Gastrocnemius medialis (tissue), 4 donors: Measurements from ENCODE around the gene ZDHHC1. TPM values are rescaled to one million over a fixed set of nuclear protein-coding genes. Genes with fewer than 3 reads are reported as not detected.

Source experiments
- ATAC-seq, 2 donors: fragments of 150-250 bp; one replicate each; pipeline ENCODE4 v1.9.1; 2016
- DNase-seq, 2 donors: peaks; one replicate each; pipeline ENCODE4 v3.0.0-alpha.2; 2019
- H3K27ac ChIP-seq, 4 donors: fragments of 200-600 bp; sonication (generic); 1 replicate in 1 of 4; 2 replicates in 3 of 4; pipeline ENCODE4 v1.5.1; 2016 to 2018; ENCODE audit warnings: mild to moderate bottlenecking in 2 of 4, moderate library complexity in 1 of 4
- H3K27me3 ChIP-seq, 3 donors: fragments of 200-600 bp; sonication (generic) in 2 of 3; 1 replicate in 1 of 3; 2 replicates in 2 of 3; pipeline versions ENCODE4 v1.5.1 to v1.6.0; 2016 to 2019; ENCODE audit warnings: mild to moderate bottlenecking in 1 of 3, moderate library complexity in 1 of 3
- H3K36me3 ChIP-seq, 2 donors: fragments of 200-600 bp; sonication (generic) in 1 of 2; one replicate each; pipeline ENCODE4 v1.5.1; 2017 to 2018
- H3K4me1 ChIP-seq, 2 donors: fragments of 200-600 bp; sonication (generic) in 1 of 2; one replicate each; pipeline ENCODE4 v1.5.1; 2016 to 2017; ENCODE audit warnings: mild to moderate bottlenecking in 2 of 2
- H3K4me3 ChIP-seq, 4 donors: fragments of 200-600 bp; sonication (generic) in 3 of 4; 1 replicate in 1 of 4; 2 replicates in 3 of 4; pipeline ENCODE4 v1.5.1; 2016 to 2019; ENCODE audit warnings: mild to moderate bottlenecking in 2 of 4
- H3K9me3 ChIP-seq, 3 donors: fragments of 200-600 bp; sonication (generic) in 2 of 3; 1 replicate in 1 of 3; 2 replicates in 2 of 3; pipeline ENCODE4 v1.5.1; 2016 to 2019
- POLR2A ChIP-seq, 2 donors: fragments of 450-650 bp; IDR thresholded peaks; one replicate each; pipeline ENCODE4 v1.6.1; 2017; ENCODE audit warnings: antibody characterized with exemption in 2 of 2, mild to moderate bottlenecking in 2 of 2, moderate library complexity in 2 of 2
- in situ Hi-C, 4 donors: fragments of 200-750 bp; cut with MboI; loops; one replicate each; pipeline versions ENCODE4 v1.15.0 to v1.8.0; 2017; ENCODE audit warnings: low sequenced_read_pairs in 4 of 4
- intact Hi-C: fragments of 100-400 bp; cut with DNase I; formaldehyde crosslinking; loops from one replicate; pipeline ENCODE4 v1.15.1; 2023; ENCODE audit warnings: low total_unique reads
- total RNA-seq, 4 donors: library from RNA; depleted of rRNA; stranded (reverse); fragments of >200 nt; gene quantifications; one replicate each; pipeline versions ENCODE4 v1.1.0 to v1.2.3, GENCODE V29; 2016
- TF ChIP-seq, protein P1 (sequence below), 5 experiments: fragments of 450-650 bp in 3 of 5; fragments of 200-600 bp in 2 of 5; sonication (generic) in 2 of 5; IDR thresholded peaks in 4 of 5; conservative IDR thresholded peaks in 1 of 5; 1 replicate in 4 of 5; 2 replicates in 1 of 5; pipeline ENCODE4 v1.5.1; 2016 to 2019; ENCODE audit warnings: antibody characterized with exemption in 5 of 5, mild to moderate bottlenecking in 3 of 5, moderate library complexity in 3 of 5

ZDHHC1 gene
- total RNA-seq, 4 donors from 2014 or later = 4.4 to 11.0 (median 8.9) TPM

DNA sequence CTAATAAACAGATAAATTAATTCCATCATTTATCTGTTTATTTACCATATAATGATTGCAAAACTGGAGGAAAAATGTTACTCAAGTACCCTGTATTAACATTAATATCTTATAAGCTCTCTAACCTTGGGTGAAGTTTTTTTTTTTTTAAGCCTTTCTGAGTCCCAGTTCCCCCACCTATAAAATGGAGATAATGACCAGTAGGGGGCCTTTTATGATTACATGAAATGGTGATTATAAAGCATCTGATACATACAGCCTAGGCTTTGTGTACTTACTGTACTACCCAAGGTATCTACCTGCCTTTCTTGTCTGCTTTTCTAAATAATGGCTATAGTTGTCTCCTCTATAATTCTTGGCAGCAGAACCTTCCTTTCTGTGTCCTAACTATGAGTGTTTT, 67.1 kb downstream of the ZDHHC1 start:
- no peaks in the 10 kb centered on the region for H3K4me1 ChIP-seq
- no peaks in the 10 kb centered on the region for H3K27me3 ChIP-seq
- TF ChIP-seq POLR2A (IDR thresholded peaks at IDR 0.05) = no peak
- TF ChIP-seq, protein P1, sequence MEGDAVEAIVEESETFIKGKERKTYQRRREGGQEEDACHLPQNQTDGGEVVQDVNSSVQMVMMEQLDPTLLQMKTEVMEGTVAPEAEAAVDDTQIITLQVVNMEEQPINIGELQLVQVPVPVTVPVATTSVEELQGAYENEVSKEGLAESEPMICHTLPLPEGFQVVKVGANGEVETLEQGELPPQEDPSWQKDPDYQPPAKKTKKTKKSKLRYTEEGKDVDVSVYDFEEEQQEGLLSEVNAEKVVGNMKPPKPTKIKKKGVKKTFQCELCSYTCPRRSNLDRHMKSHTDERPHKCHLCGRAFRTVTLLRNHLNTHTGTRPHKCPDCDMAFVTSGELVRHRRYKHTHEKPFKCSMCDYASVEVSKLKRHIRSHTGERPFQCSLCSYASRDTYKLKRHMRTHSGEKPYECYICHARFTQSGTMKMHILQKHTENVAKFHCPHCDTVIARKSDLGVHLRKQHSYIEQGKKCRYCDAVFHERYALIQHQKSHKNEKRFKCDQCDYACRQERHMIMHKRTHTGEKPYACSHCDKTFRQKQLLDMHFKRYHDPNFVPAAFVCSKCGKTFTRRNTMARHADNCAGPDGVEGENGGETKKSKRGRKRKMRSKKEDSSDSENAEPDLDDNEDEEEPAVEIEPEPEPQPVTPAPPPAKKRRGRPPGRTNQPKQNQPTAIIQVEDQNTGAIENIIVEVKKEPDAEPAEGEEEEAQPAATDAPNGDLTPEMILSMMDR (IDR thresholded peaks at IDR 0.05 in 4 of 5, conservative IDR thresholded peaks at IDR 0.05 in 1 of 5) = peak in 4 of 5 experiments; percentile 38 to 53 (median 46)
- H3K4me3 ChIP-seq = no peak overlapping the region
- no peaks in the 10 kb centered on the region for H3K36me3 ChIP-seq
- in situ Hi-C loops (no loop called here), intact Hi-C loops (loop anchor here (2.0 kb wide), 1 partner anchor 68 kb away; the partner anchor contains the start of gene ZDHHC1)
- no peak for DNase-seq
- H3K27ac ChIP-seq = no peak overlapping the region
- no peaks in the 10 kb centered on the region for H3K9me3 ChIP-seq
- ATAC-seq = peak; percentile 62 to 72

DNA sequence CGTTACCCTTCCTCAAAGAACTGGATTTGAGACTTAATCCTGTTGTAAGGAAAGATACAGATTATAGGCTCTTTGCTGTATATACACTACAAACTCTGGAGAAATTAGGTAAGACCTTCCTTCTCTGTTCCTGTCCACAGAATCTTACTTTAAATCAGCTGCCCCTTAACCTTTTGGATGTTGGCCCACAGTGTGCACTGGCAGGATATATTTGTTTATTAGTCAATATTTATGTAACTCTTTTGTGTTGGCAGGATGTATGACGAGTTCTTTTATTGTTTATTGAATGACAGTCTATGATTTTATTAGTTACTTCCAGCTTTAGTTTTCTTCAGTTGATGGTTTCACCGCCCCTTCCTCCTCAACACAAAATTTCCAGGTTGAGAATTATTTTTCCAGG, 69.9 kb downstream of the ZDHHC1 start:
- TF ChIP-seq, protein P1 (IDR thresholded peaks at IDR 0.05 in 4 of 5, conservative IDR thresholded peaks at IDR 0.05 in 1 of 5) = no peak
- no peak for TF ChIP-seq POLR2A (IDR thresholded peaks at IDR 0.05)
- Histone ChIP-seq H3K27me3 (no peaks in the 10 kb centered on the region), H3K4me1 (no peaks in the 10 kb centered on the region), H3K4me3 (no peak overlapping the region), H3K9me3 (no peaks in the 10 kb centered on the region), H3K27ac (peak overlapping the region in 1 of 4 donors; percentile 53), H3K36me3 (no peaks in the 10 kb centered on the region)
- intact Hi-C loops = no loop called here
- in situ Hi-C loops = no loop called here
- DNase-seq (no peak), ATAC-seq (peak in 1 of 2 donors; percentile 26)

DNA sequence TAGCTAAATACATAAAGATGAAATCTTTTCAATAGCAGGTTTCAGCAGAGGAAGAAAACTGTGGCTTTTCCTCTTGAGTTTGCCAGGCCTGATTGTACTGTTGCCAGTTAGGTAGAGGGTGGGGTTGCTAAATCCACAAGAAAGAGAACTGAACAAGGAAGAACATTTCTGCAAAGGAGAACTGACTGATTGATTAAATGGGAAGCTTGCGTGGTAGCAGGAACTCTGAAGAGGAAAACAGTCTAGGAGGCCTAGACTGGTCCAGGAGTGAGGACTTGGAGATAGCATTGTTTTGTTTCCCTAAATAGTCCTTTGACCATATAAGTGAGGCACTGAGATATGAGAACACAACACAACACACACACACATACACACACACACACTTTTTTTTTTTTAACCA, 70.9 kb downstream of the ZDHHC1 start:
- no peaks in the 10 kb centered on the region for H3K36me3 ChIP-seq
- in situ Hi-C loops = no loop called here
- DNase-seq = no peak
- H3K4me1 ChIP-seq = no peaks in the 10 kb centered on the region
- H3K27ac ChIP-seq = no peak overlapping the region
- ATAC-seq = no peak
- no peak overlapping the region for H3K4me3 ChIP-seq
- H3K9me3 ChIP-seq = no peaks in the 10 kb centered on the region
- no peaks in the 10 kb centered on the region for H3K27me3 ChIP-seq
- intact Hi-C loops = no loop called here
- TF ChIP-seq, protein P1 (IDR thresholded peaks at IDR 0.05 in 4 of 5, conservative IDR thresholded peaks at IDR 0.05 in 1 of 5) = no peak
- no peak for TF ChIP-seq POLR2A (IDR thresholded peaks at IDR 0.05)

Other genes with a start within 250 kb of the ZDHHC1 start
- gene NOL3, start 245.9 kb downstream of the ZDHHC1 start, total RNA-seq = 100 to 1,000 TPM in 3 of 4 donors, 10 to 100 TPM in 1; 77.5 to 231 (median 173) TPM
- gene MATCAP1, start 232.5 kb downstream of the ZDHHC1 start, total RNA-seq = 1 to 10 TPM; 2.5 to 7.7 (median 4.5) TPM
- gene EXOC3L1, start 226.3 kb downstream of the ZDHHC1 start, total RNA-seq = 1 to 10 TPM in 1 of 4 donors, under 1 TPM in 3; 0.20 to 2.3 (median 0.88) TPM
- gene E2F4, start 224.3 kb downstream of the ZDHHC1 start, total RNA-seq = 100 to 1,000 TPM in 1 of 4 donors, 10 to 100 TPM in 3; 67.8 to 114 (median 96.5) TPM
- under 1 TPM; 0.09 to 0.55 (median 0.29) TPM for gene ELMO3, start 217.3 kb downstream of the ZDHHC1 start, total RNA-seq
- 10 to 100 TPM; 14.7 to 35.8 (median 29.2) TPM for gene TMEM208, start 189.3 kb downstream of the ZDHHC1 start, total RNA-seq
- 10 to 100 TPM; 26.3 to 65.3 (median 52.4) TPM for gene FHOD1, start 169.0 kb downstream of the ZDHHC1 start, total RNA-seq
- gene SLC9A5, start 167.5 kb downstream of the ZDHHC1 start, total RNA-seq = 1 to 10 TPM in 3 of 4 donors, under 1 TPM in 1; 0.61 to 2.0 (median 1.2) TPM
- gene PLEKHG4, start 136.9 kb downstream of the ZDHHC1 start, total RNA-seq = 10 to 100 TPM in 1 of 4 donors, 1 to 10 TPM in 3; 1.1 to 16.5 (median 2.6) TPM
- not detected for gene KCTD19, start 89.7 kb downstream of the ZDHHC1 start, total RNA-seq
- not detected for gene LRRC36, start 89.7 kb downstream of the ZDHHC1 start, total RNA-seq
- gene TPPP3, start 23.0 kb downstream of the ZDHHC1 start, total RNA-seq = 10 to 100 TPM in 2 of 4 donors, 1 to 10 TPM in 2; 2.2 to 31.9 (median 7.1) TPM
- gene HSD11B2, start 14.6 kb upstream of the ZDHHC1 start, total RNA-seq = 1 to 10 TPM in 2 of 4 donors, not detected in 2; 2.3 to 4.1 TPM
- gene ATP6V0D1, start 64.7 kb upstream of the ZDHHC1 start, total RNA-seq = 100 to 1,000 TPM; 117 to 211 (median 157) TPM
- not detected for gene AGRP, start 67.1 kb upstream of the ZDHHC1 start, total RNA-seq
- 10 to 100 TPM; 10.6 to 65.4 (median 25.1) TPM for gene RIPOR1, start 112.4 kb upstream of the ZDHHC1 start, total RNA-seq
- gene CTCF, start 146.0 kb upstream of the ZDHHC1 start, total RNA-seq = 10 to 100 TPM; 25.9 to 35.9 (median 30.3) TPM
- gene CARMIL2, start 228.7 kb upstream of the ZDHHC1 start, total RNA-seq = 1 to 10 TPM in 1 of 4 donors, under 1 TPM in 1, not detected in 2; 0.10 to 1.1 TPM
- 10 to 100 TPM in 3 of 4 donors, 1 to 10 TPM in 1; 9.9 to 12.8 (median 11.1) TPM for gene ACD, start 243.8 kb upstream of the ZDHHC1 start, total RNA-seq
- gene PARD6A, start 244.5 kb upstream of the ZDHHC1 start, total RNA-seq = 10 to 100 TPM in 3 of 4 donors, 1 to 10 TPM in 1; 2.7 to 17.3 (median 12.5) TPM